GM18867 (cell line): ENCODE data around the gene LAYN.

Source experiments
- ATAC-seq: cut with Tn5 transposase; IDR thresholded peaks from one replicate; pipeline ENCODE4 v1.9.1; 2021; ENCODE audit warnings: mild to moderate bottlenecking, moderate library complexity; ENCODE audit not compliant: unreplicated experiment

Gene LAYN

DNA sequence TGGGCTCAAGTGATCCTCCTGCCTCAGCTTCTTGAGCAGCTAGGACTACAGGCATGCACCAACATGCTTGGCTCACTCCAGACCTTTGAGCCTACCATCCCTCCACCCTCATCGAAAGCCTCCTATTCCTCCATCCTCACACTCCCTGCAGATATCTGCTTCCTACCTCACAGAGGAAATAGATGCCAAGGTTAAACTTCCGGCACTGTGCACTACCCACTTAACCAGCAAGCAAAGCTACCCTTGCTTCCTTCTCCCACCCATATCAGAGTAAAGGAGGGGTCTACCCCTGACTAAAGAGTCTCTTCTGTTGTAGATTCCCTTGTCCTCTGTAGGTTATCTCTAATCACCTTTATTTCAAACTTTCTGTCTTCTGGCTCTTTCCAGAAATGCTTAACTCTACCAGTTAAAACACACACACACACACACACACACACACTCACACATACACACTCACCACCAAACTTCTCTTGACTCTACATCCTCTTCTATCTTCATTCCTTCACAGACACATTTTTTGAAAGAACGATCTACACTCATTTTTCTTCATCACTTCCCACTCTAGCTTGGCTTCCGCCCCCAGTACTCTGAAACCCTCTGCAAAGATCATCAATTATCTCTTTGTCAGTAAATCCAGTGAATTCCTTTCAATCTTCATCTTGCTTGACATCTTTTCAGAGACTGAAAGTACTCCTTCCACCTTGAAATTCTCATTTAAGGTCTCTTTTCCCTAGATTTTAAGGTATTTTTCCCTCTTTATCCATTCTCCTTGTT is 50.9 kb downstream of the LAYN start:
- ATAC-seq: no peak

DNA sequence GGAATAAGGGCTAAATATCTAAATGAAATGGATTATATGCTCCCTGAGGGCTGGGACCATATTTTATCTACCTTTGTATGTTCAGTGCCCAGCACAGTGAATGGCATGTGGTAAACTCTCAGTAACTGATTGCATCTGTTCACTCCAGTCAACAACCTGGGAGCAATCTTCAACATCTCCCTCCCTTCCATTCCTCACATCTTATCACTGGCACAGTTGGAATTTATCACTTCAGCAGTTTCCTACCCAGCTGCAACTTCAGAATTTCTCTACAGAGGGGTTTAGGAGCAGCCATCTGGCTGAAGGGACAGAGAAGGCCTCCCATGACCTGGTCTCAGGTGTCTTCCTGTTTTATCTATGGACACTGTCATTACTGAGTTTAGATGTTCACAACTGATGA is 52.0 kb downstream of the LAYN start:
- no peak for ATAC-seq

DNA sequence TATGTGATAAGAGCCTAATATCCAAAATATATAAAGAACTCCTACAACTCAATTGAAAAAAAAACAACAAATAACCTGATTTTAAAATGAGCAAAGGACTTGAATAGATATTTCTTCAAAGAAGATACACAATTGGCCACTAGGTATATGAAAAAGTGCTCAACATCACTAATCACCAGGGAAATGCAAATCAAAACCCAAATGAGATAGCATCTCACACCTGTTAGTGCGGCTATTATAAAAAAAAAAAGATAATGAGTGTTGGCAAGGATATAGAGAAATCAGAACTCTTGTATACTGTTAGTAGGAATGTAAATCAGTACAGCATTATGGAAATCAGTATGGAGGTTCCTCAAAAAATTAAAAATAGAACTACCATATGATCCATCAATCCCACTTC is 55.8 kb downstream of the LAYN start:
- ATAC-seq: no peak

DNA sequence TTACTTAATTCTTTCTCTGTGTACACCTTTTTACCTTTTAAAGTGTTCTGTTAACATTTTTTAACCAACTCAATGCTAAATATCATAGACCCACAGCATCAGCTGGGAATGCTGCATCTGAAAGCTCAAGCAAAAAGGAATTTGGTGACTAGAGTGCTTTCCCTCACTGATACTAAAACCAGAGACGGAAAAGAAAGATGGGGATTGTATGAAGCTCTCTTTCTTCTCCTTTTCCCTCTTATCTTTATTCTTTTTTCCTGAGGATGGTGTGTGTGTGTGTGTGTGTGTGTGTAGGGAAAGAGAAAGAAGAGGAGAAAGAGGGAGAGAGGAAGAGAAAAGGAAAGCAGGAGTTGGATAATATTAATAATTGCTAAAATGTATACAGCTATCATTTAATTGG is 57.6 kb downstream of the LAYN start:
- ATAC-seq: no peak

DNA sequence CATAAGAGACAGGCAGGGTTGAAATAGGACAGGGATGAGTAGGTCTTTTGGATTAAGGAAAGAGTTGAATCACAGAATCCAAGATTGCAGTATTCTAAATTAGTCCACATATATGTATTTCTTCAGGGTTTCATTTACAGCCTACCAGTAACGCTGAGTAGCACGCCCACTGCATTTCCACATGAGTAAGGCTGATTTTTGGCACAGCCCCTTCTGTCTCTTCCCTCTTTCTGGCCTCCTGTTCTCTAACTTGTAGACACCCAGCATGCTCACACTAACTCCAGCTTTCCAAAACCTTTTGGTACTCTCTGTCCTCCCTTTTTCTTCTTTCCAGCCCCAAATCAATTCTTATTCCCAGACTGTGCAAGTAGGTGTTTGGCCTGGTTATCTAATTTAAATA is 58.0 kb downstream of the LAYN start:
- ATAC-seq: no peak

DNA sequence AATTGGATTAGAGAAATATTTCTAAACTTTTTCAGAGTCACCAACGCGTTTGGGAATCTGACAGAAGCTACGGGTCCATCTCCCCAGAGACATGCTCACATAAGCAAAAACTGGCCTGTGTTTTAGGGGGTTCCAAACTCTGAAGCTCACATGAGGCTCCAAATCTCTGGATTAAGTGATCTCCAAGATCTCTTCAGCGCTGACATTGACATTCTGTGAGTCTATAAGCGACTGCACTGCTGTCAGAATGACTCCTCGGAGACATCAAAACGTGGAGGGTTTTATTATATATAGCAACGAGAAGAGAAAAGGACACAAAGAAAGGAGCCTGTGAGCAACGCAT is 61.1 kb downstream of the LAYN start:
- ATAC-seq: no peak

DNA sequence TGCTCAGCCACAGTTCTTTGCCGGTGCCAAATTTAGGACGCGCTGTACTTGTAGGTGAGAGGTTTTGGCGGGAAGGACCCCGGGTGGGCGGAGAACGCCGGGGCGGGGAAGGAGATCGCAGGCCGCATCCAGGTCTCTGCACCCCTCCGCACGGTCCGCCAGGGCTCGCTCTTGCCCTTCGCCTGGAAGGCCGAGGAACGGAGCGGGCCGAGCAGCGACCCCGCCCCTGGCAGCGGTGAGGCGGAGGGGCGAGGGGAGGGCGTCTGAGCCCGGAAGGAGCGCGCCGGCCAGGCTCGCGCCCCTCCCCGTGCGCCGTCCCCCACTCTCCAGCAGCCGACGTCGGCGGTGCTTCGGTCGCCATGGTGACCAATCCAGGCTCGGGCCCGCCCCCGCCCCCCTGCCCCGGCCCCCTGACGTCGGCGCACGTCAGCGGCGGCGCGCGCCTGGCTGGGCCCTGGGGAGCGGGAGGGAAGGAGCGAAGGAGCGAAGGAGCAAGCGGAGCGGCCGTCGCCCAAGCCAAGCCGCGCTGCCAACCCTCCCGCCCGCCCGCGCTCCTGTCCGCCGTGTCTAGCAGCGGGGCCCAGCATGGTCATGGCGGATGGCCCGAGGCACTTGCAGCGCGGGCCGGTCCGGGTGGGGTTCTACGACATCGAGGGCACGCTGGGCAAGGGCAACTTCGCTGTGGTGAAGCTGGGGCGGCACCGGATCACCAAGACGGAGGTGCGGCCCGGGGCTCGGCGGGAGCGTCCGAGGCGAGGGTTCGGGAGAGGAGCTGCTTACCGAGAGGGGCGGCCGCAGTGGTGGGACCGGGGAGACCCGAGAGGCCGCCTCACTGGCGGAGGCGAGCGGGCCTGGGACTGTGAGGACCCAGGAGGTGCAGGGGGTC is 61.7 kb downstream of the LAYN start, which contains the start of gene SIK2:
Gene SIK2, plus strand, starts transcription at position 471 of the 886 bp plus-strand sequence. Its CDS starts 115 bp downstream, at position 586.
- peak; percentile 86 for ATAC-seq

DNA sequence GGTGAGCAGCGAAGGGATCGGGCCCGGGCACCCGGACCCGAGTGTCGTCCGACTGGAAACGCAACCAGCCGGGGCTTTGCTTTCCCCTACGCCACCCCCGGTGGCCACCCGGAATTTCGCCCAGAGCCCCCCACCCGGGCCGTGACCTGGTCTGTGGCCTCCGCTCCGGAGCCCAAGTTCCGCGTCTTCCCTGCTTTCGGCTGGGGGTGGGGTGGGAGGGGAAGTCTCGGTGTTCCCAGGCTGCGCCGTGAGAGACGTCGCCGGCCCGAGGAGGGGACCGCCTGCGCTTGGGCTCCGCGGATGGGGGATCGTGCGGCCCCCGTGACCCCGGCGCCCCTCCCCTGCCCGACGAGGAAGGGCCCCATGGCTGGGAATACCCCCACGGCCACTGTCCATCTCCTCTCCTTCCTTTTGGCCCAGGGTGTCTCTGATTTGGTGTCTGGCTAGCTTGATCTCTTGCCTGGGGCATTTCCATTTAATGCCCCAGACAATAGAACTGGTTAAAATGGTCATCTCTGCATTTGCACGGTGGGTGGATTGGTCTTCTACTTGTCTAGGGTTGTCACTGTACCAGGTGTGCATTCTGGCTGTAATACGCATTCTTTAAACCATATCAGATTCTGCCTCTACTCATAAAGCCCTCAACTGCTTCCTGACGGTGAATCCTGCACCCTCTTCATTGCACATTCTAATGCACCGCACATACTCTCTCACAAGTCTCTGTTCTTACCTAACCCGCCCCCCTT is 62.5 kb downstream of the LAYN start:
- no peak for ATAC-seq

DNA sequence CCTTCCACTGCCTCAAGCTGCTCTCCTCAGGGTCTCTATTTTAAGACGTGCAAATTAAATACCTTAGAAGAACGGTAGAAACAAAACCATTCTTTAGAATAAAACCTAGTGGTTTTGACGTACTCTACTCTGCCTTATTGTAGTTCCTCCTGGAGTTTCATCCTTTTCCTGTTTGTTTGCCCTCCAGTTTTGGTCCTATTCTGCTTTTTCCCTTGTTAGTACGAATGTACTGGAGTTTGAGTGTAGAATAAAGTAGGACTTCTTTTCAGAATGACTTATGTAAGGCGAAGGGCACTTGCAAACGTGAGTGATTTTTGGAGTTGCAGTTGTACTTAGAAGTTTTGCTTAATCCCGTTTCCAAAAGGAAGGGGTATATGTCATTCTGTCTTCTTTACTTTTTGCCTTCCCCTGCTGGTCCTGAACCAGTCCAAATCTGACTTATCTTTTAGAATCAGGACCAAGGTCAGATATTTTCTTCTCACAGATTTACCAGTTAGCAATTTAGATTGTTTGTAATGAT is 63.2 kb downstream of the LAYN start:
- ATAC-seq: no peak

DNA sequence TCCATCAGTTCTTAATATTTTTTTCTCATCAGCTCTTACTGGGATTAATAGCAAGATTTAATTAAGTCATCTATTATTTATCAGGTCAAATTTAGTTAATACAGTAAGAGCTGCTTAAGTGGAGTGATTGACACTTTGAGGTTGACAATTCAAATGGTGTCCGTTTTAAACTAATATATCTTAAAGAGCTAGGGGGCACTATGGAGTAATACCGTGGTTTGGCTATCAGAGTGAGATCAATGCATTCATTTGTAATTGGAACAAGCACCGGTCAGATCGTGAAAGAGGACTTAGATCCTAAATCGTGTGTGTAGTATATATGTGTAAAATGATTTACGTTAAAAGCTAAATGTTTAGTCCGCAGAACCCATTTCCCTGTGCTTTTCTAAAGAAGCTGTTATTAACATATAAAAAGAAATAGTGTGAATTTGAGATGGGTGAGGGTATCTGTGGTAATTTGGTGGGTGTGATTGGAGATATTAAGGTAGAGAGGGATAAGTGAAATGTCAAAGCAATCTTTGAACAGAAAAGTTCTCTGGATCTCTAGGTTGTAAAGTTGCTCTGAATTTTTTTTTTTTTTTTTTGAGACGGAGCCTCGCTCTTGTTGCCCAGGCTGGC is 64.0 kb downstream of the LAYN start:
- no peak for ATAC-seq

DNA sequence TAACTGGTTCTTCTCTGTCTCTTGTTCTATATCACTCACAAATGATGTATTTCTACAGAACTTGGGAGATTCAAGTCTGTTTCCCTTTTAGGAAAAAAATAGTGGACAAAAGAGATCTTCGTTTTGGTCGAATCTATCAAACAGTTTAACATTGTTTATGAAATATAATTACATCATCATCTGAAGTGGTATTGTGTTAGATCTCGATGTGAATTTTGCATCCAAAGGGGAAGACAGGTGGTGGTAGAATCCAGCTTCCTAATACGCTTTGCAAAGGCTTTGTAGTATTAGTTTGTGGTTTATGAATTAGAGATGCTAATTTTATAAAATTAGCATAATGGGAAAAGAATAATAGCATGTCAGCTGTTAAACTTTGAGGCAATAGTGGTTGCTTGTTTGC is 65.2 kb downstream of the LAYN start:
- no peak for ATAC-seq

DNA sequence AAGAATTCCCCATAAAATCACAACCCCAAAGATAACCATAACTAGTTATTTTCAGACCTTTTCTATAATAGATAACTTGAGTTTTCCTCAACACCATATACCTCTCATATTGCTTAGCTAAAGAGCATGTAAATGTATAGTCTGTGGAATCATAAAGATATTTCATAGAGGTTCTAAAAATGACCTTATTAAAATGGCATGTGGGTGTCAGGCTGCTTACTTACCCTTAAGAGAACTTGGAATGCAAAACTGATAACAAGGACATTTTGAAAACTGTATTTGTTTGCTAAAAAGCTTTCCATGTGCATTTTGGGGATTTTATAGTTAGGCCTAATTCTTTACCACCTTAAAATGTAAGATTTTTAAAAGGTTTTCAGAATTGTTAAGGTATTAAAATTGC is 66.5 kb downstream of the LAYN start:
- no peak for ATAC-seq

DNA sequence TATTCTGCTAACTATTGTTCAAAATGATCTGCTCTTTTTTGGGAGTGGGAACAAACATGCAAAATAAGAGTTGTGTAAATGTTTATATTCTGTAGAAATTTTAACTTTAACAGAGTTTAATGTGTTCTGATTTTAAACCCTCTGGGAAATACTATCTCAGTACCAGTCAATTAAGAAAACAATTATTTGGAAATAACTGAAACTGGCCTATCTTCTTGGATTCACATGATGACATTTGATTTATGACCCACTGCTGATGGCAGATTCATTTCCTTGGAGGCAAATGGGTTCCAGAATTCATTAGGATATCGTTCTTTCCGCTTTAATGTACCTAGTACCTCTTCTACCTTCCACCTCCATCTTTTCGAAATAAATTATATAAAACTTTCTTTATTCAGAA is 67.2 kb downstream of the LAYN start:
- no peak for ATAC-seq
